ENCODE measurements around the gene GABPA. TPM values are rescaled to one million over a fixed set of nuclear protein-coding genes. Genes with fewer than 3 reads are reported as not detected.

The GABPA gene
- total RNA-seq, 1 donor, result 35.3 TPM

DNA sequence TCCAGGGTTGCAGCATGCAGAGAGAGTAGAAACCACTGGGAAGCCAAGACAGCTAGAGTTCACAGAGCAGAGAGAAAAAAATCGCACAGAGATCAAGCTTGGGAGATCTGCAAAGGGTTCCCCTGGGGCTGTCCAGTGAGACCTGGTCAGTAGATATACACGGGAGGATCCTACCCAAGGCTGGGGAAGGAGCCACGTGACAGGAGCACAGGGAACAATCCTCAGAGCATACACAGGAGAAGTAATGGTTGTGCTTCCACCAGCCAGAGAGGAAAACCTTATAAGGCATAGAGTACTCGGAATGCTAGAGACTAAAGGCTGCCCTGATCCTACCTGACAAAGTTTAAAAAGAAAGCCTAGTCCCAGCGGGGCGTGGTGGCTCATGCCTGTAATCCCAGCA is 53.9 kb downstream of the GABPA start:
- H3K4me3 ChIP-seq (ENCODE audit: low read depth, low read length), result no peak overlapping the region
- TF ChIP-seq, protein P1, sequence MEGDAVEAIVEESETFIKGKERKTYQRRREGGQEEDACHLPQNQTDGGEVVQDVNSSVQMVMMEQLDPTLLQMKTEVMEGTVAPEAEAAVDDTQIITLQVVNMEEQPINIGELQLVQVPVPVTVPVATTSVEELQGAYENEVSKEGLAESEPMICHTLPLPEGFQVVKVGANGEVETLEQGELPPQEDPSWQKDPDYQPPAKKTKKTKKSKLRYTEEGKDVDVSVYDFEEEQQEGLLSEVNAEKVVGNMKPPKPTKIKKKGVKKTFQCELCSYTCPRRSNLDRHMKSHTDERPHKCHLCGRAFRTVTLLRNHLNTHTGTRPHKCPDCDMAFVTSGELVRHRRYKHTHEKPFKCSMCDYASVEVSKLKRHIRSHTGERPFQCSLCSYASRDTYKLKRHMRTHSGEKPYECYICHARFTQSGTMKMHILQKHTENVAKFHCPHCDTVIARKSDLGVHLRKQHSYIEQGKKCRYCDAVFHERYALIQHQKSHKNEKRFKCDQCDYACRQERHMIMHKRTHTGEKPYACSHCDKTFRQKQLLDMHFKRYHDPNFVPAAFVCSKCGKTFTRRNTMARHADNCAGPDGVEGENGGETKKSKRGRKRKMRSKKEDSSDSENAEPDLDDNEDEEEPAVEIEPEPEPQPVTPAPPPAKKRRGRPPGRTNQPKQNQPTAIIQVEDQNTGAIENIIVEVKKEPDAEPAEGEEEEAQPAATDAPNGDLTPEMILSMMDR (IDR thresholded peaks at IDR 0.05; ENCODE audit: insufficient read depth, low read length), result no peak
- no peak for DNase-seq (ENCODE audit: low read depth)

DNA sequence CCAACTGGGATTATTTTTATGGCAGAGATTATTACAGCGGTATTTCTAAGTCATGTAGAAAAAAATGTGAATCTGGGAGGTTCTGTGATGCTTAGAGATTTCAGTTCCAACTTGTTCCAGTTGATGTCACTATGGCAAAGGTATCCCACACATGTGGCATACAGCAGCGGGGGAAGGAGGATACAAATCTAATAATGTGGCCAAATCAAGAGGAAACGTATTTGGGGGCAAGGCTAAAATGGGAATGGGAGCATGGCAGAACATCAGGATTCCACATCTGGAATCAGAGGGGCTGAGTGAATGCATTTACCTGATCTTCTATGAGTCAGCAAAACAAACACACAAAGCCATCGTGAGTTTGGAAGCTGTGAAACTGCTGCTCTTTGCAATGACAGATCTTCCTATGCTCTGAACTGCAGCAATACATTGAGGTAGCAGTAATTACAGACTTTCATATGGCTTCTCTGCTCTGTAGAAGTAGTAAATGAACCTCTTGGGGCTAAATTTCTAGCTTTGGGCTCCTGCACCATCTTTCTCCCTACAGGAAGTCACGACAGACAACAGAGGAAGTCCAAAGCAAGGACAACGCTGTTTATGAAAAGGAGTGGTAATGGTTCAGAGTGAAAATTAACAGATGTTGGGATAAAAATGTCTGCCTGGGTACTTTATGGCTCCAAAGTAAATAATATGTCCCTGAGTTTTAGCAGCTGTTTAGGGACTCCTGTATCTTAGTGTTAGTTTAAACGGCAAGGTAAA is 55.5 kb downstream of the GABPA start:
- TF ChIP-seq, protein P1 (IDR thresholded peaks at IDR 0.05; ENCODE audit: insufficient read depth, low read length), result peak; percentile 48

DNA sequence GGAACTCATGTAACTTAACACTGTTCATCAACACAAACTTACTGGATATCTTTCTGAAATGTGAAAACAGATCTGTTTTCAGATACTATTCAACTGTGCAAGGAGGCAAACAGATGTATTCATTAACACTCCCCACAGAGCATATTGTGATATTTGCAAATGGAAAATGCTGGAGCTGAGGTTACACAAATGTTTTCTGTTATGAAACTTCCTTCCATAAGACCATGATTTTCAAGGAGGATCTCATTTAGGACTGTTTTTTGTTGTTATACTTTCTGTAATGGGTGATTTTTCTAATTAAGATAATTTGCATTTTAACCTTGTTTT is 56.1 kb downstream of the GABPA start:
- TF ChIP-seq, protein P1 (IDR thresholded peaks at IDR 0.05; ENCODE audit: insufficient read depth, low read length), result no peak
- no peak for DNase-seq (ENCODE audit: low read depth)
- no peak overlapping the region for H3K4me3 ChIP-seq (ENCODE audit: low read depth, low read length)

More for the DNA sequence above, 55.5 kb downstream of the GABPA start:
- peak overlapping the region; percentile 29 for H3K4me3 ChIP-seq (ENCODE audit: low read depth, low read length)
- peak; percentile 57 for DNase-seq (ENCODE audit: low read depth)

DNA sequence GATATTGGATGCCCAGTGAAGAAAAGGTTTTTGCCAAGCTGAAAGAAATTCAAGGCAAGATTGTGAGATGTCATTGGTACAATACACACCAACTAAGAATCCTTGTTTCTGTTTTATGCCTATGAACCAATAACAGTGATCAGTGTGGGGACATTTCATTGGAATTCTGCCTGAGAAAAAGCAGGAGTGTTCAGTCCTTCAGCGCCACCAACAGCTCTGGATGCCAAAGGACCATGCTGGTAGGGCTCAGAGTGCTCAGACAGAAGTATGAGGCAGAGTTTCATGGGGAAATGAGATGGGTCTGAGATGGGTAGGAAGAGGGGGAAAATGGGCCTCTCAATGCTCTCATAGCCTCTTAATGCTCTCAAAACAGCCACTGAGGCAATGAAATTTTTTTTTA is 56.5 kb downstream of the GABPA start:
- H3K4me3 ChIP-seq (ENCODE audit: low read depth, low read length), result no peak overlapping the region
- no peak for DNase-seq (ENCODE audit: low read depth)
- TF ChIP-seq, protein P1 (IDR thresholded peaks at IDR 0.05; ENCODE audit: insufficient read depth, low read length), result no peak

DNA sequence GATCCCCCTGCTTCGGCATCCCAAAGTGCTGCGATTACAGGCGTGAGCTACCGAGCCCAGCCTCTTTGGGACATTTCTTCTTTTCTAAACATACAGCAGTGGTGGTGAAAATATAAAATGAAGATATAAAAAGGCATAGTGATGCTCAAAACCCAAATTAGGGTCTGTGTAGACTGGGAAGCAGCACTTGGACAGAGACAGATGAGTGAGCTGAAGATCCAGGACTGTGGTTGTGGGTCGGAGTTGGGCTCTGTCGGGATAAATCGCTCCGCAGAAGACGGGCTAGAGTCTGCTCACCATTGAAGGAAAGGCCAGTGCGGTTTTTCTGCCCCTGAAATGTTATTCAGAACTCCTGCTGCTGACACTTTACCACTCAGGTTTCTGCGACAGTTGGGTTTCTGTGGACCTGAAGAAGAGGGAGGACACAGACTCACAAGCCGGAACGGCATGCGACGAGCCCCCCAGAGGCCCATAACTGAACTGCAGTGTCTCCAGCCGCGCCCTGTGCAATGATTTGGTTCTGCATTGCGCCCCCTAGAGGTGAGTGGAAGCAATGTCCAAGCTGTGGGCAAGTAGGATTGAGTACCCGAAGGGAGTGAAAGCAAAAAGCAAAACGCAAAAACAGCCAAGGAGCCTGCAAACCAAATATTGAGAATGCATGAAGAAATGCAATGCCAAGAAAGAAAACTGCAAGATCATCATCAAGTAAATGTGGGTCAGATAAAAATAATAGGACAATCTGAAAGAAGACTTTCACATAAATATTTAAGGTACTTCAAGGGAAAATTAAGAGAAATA is 66.6 kb downstream of the GABPA start:
- DNase-seq (ENCODE audit: low read depth), result peak; percentile 84
- TF ChIP-seq, protein P1 (IDR thresholded peaks at IDR 0.05; ENCODE audit: insufficient read depth, low read length), result peak; percentile 93

DNA sequence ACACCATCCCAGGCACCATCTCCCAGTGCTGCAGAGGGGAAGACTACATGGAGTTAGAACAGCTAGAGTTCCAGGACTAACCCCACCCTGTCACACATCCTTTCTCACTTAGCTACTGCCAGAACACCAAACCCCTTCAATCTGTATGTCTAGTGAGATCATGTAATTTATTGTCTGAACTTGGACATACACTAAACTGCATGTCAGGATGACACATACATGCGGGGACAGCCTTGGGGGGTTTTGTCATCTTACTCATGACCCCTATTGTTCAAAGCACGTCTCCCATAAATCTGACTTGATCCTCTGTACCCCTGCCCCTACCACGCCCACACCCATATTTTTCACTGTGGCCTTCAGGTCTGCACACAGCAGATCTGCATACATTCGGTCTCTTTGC is 71.3 kb downstream of the GABPA start:
- H3K4me3 ChIP-seq (ENCODE audit: low read depth, low read length), result no peak overlapping the region
- no peak for DNase-seq (ENCODE audit: low read depth)
- TF ChIP-seq, protein P1 (IDR thresholded peaks at IDR 0.05; ENCODE audit: insufficient read depth, low read length), result no peak

More for the DNA sequence above, 66.6 kb downstream of the GABPA start:
- no peak overlapping the region for H3K4me3 ChIP-seq (ENCODE audit: low read depth, low read length)

All from fibroblast of the aortic adventitia (primary cell).